ENCODE results near the gene P3H2. TPM values are rescaled to one million over a fixed set of nuclear protein-coding genes. Genes with fewer than 3 reads are reported as not detected.

P3H2 gene
- total RNA-seq, 5 donors from 2014 or later (not counting 1 experiment from before 2014, with no cell fraction given) = 0.16 to 0.50 (median 0.35) TPM; not detected in 2

- no peak overlapping the region for H3K27ac Mint-ChIP-seq
- DNase-seq (no peak), ATAC-seq (replicated peaks in 1 of 4) (no peak)
- Histone ChIP-seq H3K4me3 (ENCODE audit: control insufficient read depth in 1 of 2, extremely low read depth in 1 of 2, low read length in 1 of 2) (no peak overlapping the region), H3K27ac (ENCODE audit: low read length) (no peak overlapping the region), H3K36me3 (ENCODE audit: control insufficient read depth in 2 of 2, extremely low read depth in 1 of 2, insufficient read depth in 1 of 2, low read length in 1 of 2) (no peaks in the 10 kb centered on the region), H3K9me3 (no peaks in the 10 kb centered on the region), H3K27me3 (replicated peaks in 1 of 2; ENCODE audit: control insufficient read depth in 2 of 2, extremely low read depth in 1 of 2, insufficient read depth in 2 of 2, low read length in 1 of 2) (no peaks in the 10 kb centered on the region), H3K4me1 (ENCODE audit: control insufficient read depth in 1 of 2, extremely low read depth in 1 of 2, insufficient read depth in 2 of 2, low read length in 2 of 2) (peaks cover 0 to 3% of the 10 kb centered on the region in 2 experiments)
- ChIA-PET CTCF (interaction anchor here (0.5 to 2.4 kb wide), 5 partner anchors 12 to 674 kb away, joined by 3 to 14 read pairs (median 3); no protein-coding TSS in a partner anchor), POLR2A (interaction anchor here in 1 of 2 donors (0.7 kb wide), 1 partner anchor 23 kb away, joined by 3 read pairs; no protein-coding TSS in a partner anchor)
- no CpG with 5 or more reads among the region's 4 CpGs for WGBS (ENCODE audit: insufficient coverage)
- peaks cover 4 to 5% of the 10 kb centered on the region in 2 donors for H3K27me3 Mint-ChIP-seq
- H3K36me3 Mint-ChIP-seq = no peaks in the 10 kb centered on the region
- H3K9me3 Mint-ChIP-seq = no peaks in the 10 kb centered on the region
- no peak overlapping the region for H3K4me3 Mint-ChIP-seq
- H3K4me1 Mint-ChIP-seq = peaks cover 4 to 9% (median 8%) of the 10 kb centered on the region in 3 donors
Measured at GRCh38 chr3:189947068-189947467, 173.6 kb downstream of the P3H2 start.

GRCh38 chr3:189945935-189946709 lies 174.6 kb downstream of the P3H2 start:
- CTCF ChIA-PET = interaction anchor here in 1 of 2 donors (0.6 kb wide), 1 partner anchor 13 kb away, joined by 4 read pairs; no protein-coding TSS in a partner anchor
- 88% methylated on average over 4 of the region's 6 CpGs for WGBS (ENCODE audit: insufficient coverage)

DNA sequence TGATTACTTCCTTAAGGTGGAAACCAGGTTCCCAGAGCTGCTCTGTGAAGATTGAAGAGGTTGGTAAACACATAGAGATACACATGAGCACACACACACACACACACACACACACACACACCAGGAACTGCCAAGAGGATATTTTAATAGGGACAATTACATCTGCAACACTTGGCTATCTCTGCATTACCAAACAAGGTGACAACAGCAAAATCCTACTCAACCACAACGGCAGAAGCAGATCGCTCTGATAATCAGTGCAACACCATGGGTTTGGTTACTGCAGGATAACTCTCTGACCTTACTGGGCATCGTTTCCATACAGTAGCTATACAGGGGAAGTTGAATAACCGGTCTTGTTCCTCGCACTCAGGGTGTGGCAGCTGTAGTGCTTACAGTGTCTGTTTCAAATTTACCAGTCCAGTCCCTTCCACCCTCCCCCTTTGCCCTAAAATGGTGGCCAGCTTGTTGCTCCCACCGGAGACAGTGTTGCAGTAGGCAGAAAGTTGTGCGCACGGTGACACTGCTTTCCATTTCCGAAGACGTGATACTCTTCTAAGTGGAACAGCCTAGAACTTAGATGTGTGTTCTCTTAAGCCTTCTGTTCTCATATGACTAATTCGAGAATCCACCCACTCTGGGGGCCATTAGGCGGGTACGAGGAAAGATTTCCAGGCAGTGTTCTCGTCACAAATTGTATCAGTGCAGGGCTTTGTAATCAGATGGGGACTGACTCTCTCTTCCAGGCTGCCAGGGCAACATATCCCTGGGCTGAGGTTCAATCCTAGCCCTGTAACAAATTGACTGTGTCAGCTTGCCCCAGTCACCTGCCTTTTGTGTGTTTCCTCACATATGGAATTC lies 176.2 kb downstream of the P3H2 start:
- ChIA-PET POLR2A (no interaction called here), CTCF (interaction anchor here in 1 of 2 donors (1.1 kb wide), 1 partner anchor 16 kb away, joined by 3 read pairs; no protein-coding TSS in a partner anchor)
- DNase-seq (no peak), ATAC-seq (replicated peaks in 1 of 4) (no peak)
- Mint-ChIP-seq H3K4me3 (no peak overlapping the region), H3K27me3 (no peaks in the 10 kb centered on the region), H3K9me3 (no peaks in the 10 kb centered on the region), H3K27ac (no peak overlapping the region), H3K4me1 (peaks cover 4 to 8% (median 6%) of the 10 kb centered on the region in 3 donors), H3K36me3 (no peaks in the 10 kb centered on the region)
- H3K27me3 ChIP-seq (replicated peaks in 1 of 2; ENCODE audit: control insufficient read depth in 2 of 2, extremely low read depth in 1 of 2, insufficient read depth in 2 of 2, low read length in 1 of 2) = no peaks in the 10 kb centered on the region
- peaks cover 0 to 3% of the 10 kb centered on the region in 2 experiments for H3K4me1 ChIP-seq (ENCODE audit: control insufficient read depth in 1 of 2, extremely low read depth in 1 of 2, insufficient read depth in 2 of 2, low read length in 2 of 2)
- H3K27ac ChIP-seq (ENCODE audit: low read length) = no peak overlapping the region
- no peaks in the 10 kb centered on the region for H3K9me3 ChIP-seq
- WGBS (ENCODE audit: insufficient coverage) = 72% methylated on average over 8 of the region's 14 CpGs
- H3K4me3 ChIP-seq (ENCODE audit: control insufficient read depth in 1 of 2, extremely low read depth in 1 of 2, low read length in 1 of 2) = no peak overlapping the region
- no peaks in the 10 kb centered on the region for H3K36me3 ChIP-seq (ENCODE audit: control insufficient read depth in 2 of 2, extremely low read depth in 1 of 2, insufficient read depth in 1 of 2, low read length in 1 of 2)

More at GRCh38 chr3:189945935-189946709, 174.6 kb downstream of the P3H2 start:
- Histone ChIP-seq H3K9me3 (no peaks in the 10 kb centered on the region), H3K36me3 (ENCODE audit: control insufficient read depth in 2 of 2, extremely low read depth in 1 of 2, insufficient read depth in 1 of 2, low read length in 1 of 2) (no peaks in the 10 kb centered on the region), H3K27ac (ENCODE audit: low read length) (no peak overlapping the region), H3K4me3 (ENCODE audit: control insufficient read depth in 1 of 2, extremely low read depth in 1 of 2, low read length in 1 of 2) (no peak overlapping the region), H3K4me1 (ENCODE audit: control insufficient read depth in 1 of 2, extremely low read depth in 1 of 2, insufficient read depth in 2 of 2, low read length in 2 of 2) (peaks cover 0 to 3% of the 10 kb centered on the region in 2 experiments), H3K27me3 (replicated peaks in 1 of 2; ENCODE audit: control insufficient read depth in 2 of 2, extremely low read depth in 1 of 2, insufficient read depth in 2 of 2, low read length in 1 of 2) (no peaks in the 10 kb centered on the region)
- ATAC-seq (replicated peaks in 1 of 4) (no peak), DNase-seq (no peak)
- H3K36me3 Mint-ChIP-seq = no peaks in the 10 kb centered on the region
- H3K4me3 Mint-ChIP-seq = no peak overlapping the region
- no peak overlapping the region for H3K27ac Mint-ChIP-seq
- H3K27me3 Mint-ChIP-seq = no peaks in the 10 kb centered on the region
- H3K9me3 Mint-ChIP-seq = no peaks in the 10 kb centered on the region
- peaks cover 4 to 9% (median 8%) of the 10 kb centered on the region in 3 donors for H3K4me1 Mint-ChIP-seq
- POLR2A ChIA-PET = no interaction called here

DNA sequence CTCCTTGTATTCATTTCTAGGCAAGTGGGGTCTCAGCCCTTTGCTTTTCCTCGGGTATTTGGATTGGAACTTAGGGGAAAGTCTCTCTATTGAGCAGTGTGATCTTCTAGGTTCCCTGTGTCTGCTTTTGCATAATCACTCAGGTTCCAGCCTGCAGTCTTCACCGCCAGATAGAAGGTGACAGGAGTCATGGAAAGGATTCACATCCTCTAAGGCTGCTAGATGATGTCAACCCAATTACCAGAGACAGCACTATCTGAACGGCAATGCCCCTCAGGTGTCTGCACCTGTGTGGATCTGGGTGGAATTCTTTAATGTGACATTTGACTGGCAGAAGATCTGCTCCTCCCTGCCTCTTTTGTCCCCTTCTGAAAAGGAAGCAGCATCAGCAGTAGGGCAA lies 177.7 kb downstream of the P3H2 start:
- no peaks in the 10 kb centered on the region for H3K9me3 Mint-ChIP-seq
- H3K36me3 Mint-ChIP-seq = no peaks in the 10 kb centered on the region
- ATAC-seq (replicated peaks in 1 of 4) (no peak), DNase-seq (no peak)
- no peak overlapping the region for H3K4me3 ChIP-seq (ENCODE audit: control insufficient read depth in 1 of 2, extremely low read depth in 1 of 2, low read length in 1 of 2)
- no peak overlapping the region for H3K4me3 Mint-ChIP-seq
- no peaks in the 10 kb centered on the region for H3K4me1 ChIP-seq (ENCODE audit: control insufficient read depth in 1 of 2, extremely low read depth in 1 of 2, insufficient read depth in 2 of 2, low read length in 2 of 2)
- no peaks in the 10 kb centered on the region for H3K36me3 ChIP-seq (ENCODE audit: control insufficient read depth in 2 of 2, extremely low read depth in 1 of 2, insufficient read depth in 1 of 2, low read length in 1 of 2)
- H3K27me3 Mint-ChIP-seq = no peaks in the 10 kb centered on the region
- H3K27ac ChIP-seq (ENCODE audit: low read length) = no peak overlapping the region
- WGBS (ENCODE audit: insufficient coverage) = 57% methylated on average over 1 of the region's 3 CpGs
- ChIA-PET POLR2A (no interaction called here), CTCF (interaction anchor here in 1 of 2 donors (0.5 kb wide), 1 partner anchor 379 kb away, joined by 3 read pairs; no protein-coding TSS in a partner anchor)
- no peaks in the 10 kb centered on the region for H3K27me3 ChIP-seq (replicated peaks in 1 of 2; ENCODE audit: control insufficient read depth in 2 of 2, extremely low read depth in 1 of 2, insufficient read depth in 2 of 2, low read length in 1 of 2)
- H3K9me3 ChIP-seq = no peaks in the 10 kb centered on the region
- H3K27ac Mint-ChIP-seq = no peak overlapping the region
- peaks cover 0 to under 1% (median 0%) of the 10 kb centered on the region in 3 donors for H3K4me1 Mint-ChIP-seq

- Histone ChIP-seq H3K27ac (ENCODE audit: low read length) (no peak overlapping the region), H3K27me3 (replicated peaks in 1 of 2; ENCODE audit: control insufficient read depth in 2 of 2, extremely low read depth in 1 of 2, insufficient read depth in 2 of 2, low read length in 1 of 2) (no peaks in the 10 kb centered on the region), H3K36me3 (ENCODE audit: control insufficient read depth in 2 of 2, extremely low read depth in 1 of 2, insufficient read depth in 1 of 2, low read length in 1 of 2) (no peaks in the 10 kb centered on the region), H3K4me3 (ENCODE audit: control insufficient read depth in 1 of 2, extremely low read depth in 1 of 2, low read length in 1 of 2) (no peak overlapping the region), H3K9me3 (no peaks in the 10 kb centered on the region), H3K4me1 (ENCODE audit: control insufficient read depth in 1 of 2, extremely low read depth in 1 of 2, insufficient read depth in 2 of 2, low read length in 2 of 2) (no peaks in the 10 kb centered on the region)
- DNase-seq = no peak
- no CpG with 5 or more reads among the region's 2 CpGs for WGBS (ENCODE audit: insufficient coverage)
- CTCF ChIA-PET = interaction anchor here in 1 of 2 donors (0.6 kb wide), 1 partner anchor 9 kb away, joined by 7 read pairs; no protein-coding TSS in a partner anchor
- Mint-ChIP-seq H3K4me3 (no peak overlapping the region), H3K36me3 (no peaks in the 10 kb centered on the region), H3K27me3 (no peaks in the 10 kb centered on the region), H3K4me1 (no peaks in the 10 kb centered on the region), H3K27ac (no peak overlapping the region), H3K9me3 (no peaks in the 10 kb centered on the region)
- no peak for ATAC-seq (replicated peaks in 1 of 4)
- POLR2A ChIA-PET = no interaction called here
Measured at GRCh38 chr3:189941679-189942078, 179.0 kb downstream of the P3H2 start.

GRCh38 chr3:189941125-189941524 lies 179.6 kb downstream of the P3H2 start:
- Mint-ChIP-seq H3K36me3 (no peaks in the 10 kb centered on the region), H3K27me3 (no peaks in the 10 kb centered on the region), H3K9me3 (no peaks in the 10 kb centered on the region), H3K4me1 (no peaks in the 10 kb centered on the region), H3K27ac (no peak overlapping the region), H3K4me3 (no peak overlapping the region)
- 100% methylated on average over 2 of the region's 5 CpGs for WGBS (ENCODE audit: insufficient coverage)
- no peaks in the 10 kb centered on the region for H3K9me3 ChIP-seq
- POLR2A ChIA-PET = interaction anchor here in 1 of 2 donors (0.7 kb wide), 1 partner anchor 410 kb away, joined by 3 read pairs; no protein-coding TSS in a partner anchor
- H3K36me3 ChIP-seq (ENCODE audit: control insufficient read depth in 2 of 2, extremely low read depth in 1 of 2, insufficient read depth in 1 of 2, low read length in 1 of 2) = no peaks in the 10 kb centered on the region
- no peak overlapping the region for H3K4me3 ChIP-seq (ENCODE audit: control insufficient read depth in 1 of 2, extremely low read depth in 1 of 2, low read length in 1 of 2)
- H3K4me1 ChIP-seq (ENCODE audit: control insufficient read depth in 1 of 2, extremely low read depth in 1 of 2, insufficient read depth in 2 of 2, low read length in 2 of 2) = no peaks in the 10 kb centered on the region
- no peak for ATAC-seq (replicated peaks in 1 of 4)
- H3K27ac ChIP-seq (ENCODE audit: low read length) = no peak overlapping the region
- H3K27me3 ChIP-seq (replicated peaks in 1 of 2; ENCODE audit: control insufficient read depth in 2 of 2, extremely low read depth in 1 of 2, insufficient read depth in 2 of 2, low read length in 1 of 2) = no peaks in the 10 kb centered on the region
- CTCF ChIA-PET = interaction anchor here (0.6 to 0.7 kb wide), 3 partner anchors 11 to 28 kb away, joined by 3 to 7 read pairs (median 3); no protein-coding TSS in a partner anchor
- DNase-seq = no peak
